T-helper 1 cell treated with Interleukin-12 subunit alpha and Interleukin-12 subunit beta and Interleukin-4 antibody, amounts not matched to agents 30 ng/mL and 1 ng/mL, for 36 hours (primary cell): ENCODE results near the gene OBSCN. TPM values are rescaled to one million over a fixed set of nuclear protein-coding genes. Genes with fewer than 3 reads are reported as not detected.

ENCODE experiments used
- intact Hi-C: fragments of 100-400 bp; cut with micrococcal nuclease; formaldehyde crosslinking; loops from one replicate; pipeline ENCODE4 v1.15.1; 2024
- total RNA-seq: library from RNA; stranded (reverse); gene quantifications from 2 replicates; pipeline ENCODE4 v1.2.3, GENCODE V29; 2022

The OBSCN gene
- total RNA-seq, 1 donor from 2014 or later, result 15.4 TPM

DNA sequence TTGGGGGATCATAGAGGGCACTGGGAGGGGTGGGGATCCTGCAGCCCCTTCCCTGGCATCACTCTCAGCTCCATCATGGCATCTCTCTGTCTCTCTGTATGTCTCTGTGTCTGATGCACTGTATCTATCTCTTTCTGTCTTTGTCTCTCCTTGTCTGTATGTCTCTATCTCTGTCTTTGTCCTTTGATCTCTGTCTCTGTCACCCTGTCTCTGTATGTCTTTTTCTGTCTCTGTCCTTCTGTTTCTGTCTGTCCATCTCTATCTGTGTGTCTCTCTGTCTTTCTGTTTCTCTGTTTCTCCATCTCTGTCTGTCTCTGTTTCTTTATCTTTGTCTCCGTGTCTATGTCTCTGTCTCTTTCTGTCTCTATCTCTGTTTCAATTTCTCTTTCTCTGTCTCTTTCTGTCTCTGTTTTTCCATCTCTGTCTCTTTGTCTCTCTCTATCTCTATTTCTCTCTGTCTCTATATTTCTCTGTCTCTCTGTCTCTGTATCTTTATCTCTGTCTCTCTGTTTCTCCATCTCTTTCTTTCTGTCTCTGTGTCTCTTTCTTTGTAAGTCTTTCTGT, 142.4 kb downstream of the OBSCN start:
- intact Hi-C loops, result no loop called here

DNA sequence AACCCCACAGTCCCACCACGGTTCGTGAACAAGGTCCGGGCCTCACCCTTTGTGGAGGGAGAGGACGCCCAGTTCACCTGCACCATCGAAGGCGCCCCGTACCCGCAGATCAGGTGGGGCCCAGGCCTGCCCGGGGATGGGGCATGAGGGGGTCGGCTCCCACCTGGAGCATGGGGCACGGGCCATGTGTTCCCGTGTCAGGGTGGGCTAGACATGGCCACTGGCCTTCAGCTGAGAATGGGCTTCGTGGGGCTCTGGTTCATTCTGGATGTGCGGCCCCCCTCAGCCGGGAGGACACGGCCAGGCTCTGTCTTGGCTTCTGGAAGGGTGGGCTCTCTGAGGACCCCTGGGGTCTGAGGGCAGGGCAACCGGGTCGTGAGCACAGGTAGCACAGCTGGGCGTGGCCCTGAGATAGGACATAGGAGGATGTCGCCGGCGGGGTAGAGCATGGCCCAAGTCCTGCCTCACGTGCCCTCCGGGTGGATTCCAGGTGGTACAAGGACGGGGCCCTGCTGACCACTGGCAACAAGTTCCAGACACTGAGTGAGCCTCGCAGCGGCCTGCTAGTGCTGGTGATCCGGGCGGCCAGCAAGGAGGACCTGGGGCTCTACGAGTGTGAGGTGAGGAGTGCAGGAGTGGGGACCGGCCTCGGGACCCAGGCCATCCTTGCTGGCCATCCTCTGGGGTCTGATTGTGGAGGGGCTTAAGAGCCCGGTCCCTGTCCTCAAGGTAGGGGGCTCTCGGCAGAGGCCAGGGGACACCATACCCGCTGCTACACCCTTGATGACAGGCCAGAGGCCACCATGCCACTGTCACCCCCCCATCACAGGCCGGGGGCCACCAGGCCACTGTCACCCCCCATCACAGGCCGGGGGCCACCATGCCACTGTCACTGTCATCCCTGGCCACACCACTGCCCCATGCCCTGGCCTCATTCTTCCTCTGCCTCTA, 143.3 kb downstream of the OBSCN start:
- intact Hi-C loops, result no loop called here

DNA sequence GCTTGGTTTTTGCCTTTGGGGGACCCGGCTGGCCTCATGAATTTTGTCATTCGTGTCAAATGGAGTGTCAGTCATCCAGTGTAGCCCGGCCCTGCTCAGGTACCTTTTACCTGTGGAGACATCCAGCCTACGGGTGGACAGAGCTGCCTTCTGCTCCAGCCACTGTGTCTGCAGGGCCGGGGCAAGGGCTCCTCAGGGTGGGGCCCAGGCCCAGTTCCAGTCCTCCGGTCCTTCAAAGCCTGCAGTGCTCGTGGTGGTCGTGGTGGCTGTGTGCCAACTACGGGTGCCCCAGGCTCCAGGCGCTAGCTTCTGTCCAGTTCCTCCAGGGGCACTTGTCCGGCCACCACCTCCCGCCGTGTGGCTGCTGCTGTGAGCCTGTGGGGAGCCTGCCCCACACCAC, 144.0 kb downstream of the OBSCN start:
- intact Hi-C loops, result no loop called here

DNA sequence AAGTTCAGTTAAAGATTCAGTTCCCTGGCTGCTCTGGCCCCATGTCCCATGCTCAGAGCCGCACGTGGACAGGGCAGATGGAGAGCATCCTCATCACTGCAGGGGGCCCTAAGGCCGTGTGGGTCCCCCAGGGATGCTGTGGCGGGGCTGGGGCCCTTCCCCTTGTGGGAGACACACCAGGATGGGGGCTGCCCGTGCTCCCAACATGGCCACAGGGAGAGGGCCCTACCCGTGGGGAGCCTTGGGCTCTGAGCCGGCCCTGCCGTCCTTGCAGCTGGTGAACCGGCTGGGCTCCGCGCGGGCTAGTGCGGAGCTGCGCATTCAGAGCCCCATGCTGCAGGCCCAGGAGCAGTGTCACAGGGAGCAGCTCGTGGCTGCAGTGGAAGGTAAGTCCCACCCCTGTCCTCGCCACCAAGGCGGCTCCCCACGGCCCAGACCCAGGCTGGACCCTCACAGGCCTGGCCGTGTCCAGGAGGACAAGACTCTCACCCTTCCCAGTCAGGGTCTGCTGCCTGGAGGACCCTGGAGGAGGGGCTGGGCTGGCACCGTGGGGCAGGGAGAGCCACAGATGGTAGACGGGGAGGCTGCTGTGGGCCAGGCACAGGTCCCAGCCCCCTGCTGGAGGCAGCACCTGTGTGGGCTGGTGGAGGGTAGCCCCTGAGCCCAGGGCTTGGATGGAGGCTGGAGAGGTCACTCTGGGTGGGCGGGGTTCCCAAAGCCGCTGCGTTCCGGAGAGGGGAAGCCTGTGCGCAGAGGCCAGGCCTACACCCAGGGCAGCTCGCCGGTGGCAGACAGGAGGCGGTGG, 145.0 kb downstream of the OBSCN start:
- intact Hi-C loops, result no loop called here

DNA sequence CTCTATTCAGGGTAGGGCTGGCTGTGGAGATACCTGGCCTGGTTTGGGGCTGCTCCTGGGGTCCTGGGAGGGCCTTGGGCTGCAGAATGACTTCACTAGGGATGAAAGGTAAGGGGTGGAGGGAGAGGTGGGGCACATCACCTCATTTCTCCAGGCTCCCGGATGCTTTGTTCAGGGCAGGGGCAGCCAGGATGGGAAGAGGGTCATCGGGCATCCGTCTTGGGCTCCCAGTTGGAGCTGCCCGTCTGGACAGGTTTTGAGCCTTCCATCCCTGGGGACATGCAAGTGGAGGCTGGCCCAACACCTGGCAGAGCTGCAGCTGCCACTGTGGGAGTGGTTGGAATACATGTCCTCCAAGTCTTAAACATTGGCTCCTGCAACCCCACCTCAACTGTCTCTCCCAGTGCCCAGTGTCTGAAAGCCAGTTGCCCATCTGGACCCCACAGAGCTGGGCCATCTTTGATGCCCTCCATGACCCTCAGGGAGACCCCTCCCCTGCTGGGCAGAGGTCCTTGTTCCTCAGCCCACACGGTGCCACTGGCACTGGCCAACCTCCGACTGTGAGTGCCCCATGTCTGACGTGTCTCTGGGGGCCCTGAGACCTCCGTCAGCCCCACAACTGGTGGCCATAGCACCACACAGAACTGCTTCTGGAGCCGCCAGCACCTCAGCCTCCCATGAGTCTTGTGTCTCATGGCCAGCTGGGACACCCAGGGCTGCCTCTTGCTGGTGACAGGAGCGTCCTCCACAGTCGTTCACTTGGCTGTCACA, 145.9 kb downstream of the OBSCN start:
- intact Hi-C loops, result no loop called here

DNA sequence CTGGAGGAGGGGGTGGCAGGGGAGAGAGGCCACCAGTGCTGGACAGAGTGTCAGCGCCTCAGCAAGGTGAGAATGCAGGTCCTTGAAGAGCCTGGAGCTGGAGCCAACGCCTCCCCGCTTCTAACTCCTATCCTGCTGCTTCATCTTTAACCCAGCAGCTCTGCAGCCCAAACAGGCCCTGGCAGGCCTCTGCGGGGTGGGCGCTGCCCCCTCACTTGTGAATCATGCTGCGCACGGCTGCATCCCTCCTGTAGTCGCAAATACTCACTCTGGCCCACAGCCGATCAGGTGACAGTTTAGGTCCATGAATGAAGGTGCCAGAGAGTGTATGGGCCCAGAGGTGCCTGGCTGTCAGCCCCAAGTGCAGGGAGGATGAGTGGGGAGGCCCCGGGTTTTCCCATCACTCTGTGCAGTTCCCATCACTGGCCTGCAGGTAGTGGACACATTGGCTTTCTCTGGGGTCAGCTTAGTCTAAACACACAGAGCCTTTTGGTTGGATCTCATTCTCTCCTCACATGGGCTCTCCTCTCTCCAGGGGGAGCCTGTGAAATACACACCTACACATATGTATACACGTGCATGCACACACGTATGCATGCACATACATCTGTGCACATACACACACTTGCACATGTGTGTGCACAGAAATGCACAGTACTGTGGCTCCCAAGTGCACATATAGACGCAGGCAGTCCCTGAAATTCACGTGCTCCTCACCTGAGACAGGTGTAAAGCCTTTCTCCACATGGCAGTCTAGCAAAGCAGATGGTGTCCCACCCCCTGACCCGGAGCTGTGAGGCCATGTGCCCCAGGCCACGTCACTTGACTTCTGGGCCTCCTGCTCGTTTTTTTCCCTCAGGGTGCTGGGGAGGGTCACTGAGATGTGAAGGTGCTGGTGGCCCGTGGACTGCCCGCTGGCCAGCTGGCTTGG, 146.8 kb downstream of the OBSCN start:
- intact Hi-C loops, result no loop called here

DNA sequence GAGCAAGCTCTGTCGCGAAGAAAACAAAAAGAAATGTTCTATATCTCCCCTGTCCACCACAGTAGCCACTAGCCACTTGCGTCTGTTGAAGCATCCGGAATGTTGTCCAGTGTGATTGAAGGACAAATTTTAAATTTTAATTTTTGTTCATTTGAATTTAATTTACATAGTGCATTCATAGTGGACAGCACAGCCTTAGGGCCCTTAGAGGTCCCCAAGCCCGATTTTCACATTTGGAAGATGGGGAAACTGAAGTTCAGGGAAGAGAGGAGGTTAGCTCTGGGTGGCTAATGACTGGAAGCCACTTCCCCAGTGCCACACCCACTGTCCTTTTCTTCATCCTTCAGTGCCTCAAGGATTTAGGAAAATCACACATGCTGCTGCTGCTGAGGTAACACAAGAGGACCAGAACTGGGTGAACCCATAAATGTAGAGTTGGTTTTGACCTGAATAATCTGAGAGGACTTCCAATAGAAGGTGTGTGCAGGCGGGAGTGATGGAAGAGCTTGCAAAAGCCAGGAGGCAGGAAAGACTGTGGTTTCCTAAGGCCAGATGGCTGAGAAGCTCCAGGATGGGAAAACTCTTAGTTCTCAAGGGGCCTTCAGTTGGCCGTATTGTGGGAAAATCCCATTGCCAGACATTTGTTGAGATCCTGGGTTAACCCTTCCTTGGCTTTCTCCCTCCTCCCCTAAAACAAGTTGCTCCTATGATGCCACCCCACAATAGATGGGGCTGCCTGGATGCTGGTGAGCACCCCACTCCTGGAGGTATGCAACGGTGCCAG, 149.2 kb downstream of the OBSCN start:
- intact Hi-C loops, result no loop called here

DNA sequence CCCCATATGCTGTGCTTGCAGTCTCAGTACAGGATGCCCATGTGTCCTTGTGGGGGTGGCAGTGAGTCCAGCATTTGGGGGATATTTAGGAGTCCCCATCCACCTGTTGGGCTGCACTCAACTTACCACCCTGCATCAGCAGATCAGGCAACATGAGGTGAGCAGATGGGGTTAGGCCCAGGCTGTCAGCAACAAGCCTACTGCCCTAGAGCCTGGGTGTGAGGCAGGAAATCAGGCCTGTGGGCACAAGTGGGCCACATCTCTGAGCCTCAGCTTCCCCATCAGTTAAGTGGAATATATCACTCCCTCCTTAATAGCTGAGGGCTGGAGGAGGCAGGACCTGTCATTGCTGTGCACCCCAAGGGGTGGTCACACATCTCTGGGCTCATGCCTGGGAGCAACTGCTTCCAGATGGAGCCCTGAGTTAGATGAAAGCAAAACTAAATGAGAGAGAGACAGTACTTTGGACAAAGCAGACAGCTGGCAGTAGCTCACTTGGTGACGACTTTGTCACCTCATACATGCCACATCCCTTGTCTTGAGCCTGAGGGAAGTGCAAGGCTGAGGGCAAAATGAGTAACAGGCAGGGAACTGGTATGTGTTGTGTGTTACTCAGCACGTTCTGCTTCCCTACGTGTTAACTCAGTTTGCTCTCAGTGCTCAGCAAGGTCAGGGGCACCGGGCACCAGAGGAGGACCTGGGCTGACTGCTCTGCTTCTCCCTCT, 150.4 kb downstream of the OBSCN start:
- intact Hi-C loops, result no loop called here

DNA sequence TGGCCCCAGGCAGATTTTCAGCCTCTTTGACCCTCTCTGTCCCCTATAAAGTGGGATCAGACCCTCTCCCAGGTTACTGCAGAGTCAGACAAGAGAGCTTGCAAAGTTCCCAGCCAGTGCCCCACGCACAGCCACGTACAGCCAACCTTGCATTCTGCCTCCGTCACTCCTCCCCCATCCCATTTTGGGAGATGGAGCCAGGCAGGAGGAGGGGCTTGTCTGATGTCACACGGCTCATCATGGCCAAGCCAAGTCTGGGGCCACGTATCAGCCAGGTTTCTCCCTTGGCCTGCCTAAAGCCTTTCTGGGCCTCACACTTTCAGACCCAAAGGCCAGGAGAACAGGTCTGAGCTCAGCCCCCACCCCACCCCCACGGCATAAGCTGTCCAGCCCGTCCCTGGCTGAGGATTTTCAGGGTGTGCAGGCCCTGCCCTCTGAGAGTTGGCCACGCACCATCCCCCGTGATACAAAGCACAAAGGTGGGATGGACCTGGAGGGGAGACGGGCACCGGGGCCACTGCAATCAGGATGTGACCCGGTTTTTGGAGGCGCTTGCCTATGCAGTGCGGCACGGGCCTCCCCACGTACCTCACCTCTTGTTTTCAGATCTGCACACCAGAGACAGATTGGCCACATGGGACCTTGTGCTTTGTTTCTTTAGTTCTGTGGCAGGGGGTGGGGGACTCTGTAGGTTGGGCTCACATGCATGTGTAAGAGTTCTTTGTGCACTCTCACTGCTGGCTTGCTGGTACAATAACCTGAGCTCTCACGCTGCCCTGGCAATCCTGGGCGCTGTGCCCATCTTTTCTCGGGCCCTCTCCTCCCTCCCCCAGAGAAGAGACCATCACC, 151.1 kb downstream of the OBSCN start:
- intact Hi-C loops, result no loop called here

DNA sequence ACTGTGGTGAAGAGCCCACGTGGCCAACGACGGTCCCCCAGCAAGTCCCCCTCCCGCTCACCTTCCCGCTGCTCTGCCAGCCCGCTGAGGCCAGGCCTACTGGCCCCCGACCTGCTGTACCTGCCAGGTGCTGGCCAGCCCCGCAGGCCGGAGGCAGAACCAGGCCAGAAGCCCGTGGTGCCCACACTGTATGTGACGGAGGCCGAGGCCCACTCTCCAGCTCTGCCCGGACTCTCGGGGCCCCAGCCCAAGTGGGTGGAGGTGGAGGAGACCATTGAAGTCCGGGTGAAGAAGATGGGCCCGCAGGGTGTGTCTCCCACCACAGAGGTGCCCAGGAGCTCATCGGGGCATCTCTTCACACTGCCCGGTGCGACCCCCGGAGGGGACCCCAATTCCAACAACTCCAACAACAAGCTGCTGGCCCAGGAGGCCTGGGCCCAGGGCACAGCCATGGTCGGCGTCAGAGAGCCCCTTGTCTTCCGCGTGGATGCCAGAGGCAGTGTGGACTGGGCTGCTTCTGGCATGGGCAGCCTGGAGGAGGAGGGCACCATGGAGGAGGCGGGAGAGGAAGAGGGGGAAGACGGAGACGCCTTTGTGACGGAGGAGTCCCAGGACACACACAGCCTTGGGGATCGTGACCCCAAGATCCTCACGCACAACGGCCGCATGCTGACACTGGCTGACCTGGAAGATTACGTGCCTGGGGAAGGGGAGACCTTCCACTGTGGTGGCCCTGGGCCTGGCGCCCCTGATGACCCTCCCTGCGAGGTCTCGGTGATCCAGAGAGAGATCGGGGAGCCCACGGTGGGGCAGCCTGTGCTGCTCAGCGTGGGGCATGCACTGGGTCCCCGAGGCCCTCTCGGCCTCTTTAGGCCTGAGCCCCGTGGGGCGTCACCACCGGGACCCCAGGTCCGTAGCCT, 152.0 kb downstream of the OBSCN start:
- intact Hi-C loops, result no loop called here

DNA sequence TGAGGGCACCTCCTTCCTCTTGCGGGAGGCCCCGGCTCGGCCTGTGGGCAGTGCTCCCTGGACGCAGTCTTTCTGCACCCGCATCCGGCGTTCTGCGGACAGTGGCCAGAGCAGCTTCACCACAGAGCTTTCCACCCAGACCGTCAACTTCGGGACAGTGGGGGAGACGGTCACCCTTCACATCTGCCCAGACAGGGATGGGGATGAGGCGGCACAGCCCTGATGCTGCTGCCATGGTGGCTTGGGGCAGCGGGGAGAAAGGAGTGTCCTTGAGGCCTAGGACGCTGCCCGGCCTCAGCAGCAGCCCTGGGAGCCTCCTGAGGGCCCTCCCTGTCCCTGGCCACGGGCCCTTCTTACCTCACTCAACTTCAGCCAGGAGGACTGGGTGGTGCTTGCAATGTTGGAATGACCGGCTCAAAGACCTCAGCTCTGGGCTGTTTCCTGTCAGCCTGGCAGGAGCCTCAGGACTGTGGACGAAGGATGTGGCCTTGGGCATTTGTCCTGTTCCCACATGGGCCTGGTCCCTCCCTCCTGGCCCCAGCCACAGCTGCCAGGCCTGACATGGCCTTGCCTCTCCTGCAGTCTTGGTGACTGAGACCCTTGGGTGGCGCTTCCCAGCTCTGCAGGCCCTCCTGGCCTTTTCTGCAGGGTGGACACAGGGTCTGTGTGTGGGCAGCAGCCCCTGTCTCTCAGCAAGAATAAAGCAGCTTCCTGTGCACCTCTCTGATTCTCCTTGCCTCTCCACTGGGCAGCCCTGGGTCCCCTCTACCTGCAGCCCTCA, 152.9 kb downstream of the OBSCN start:
- intact Hi-C loops, result no loop called here

DNA sequence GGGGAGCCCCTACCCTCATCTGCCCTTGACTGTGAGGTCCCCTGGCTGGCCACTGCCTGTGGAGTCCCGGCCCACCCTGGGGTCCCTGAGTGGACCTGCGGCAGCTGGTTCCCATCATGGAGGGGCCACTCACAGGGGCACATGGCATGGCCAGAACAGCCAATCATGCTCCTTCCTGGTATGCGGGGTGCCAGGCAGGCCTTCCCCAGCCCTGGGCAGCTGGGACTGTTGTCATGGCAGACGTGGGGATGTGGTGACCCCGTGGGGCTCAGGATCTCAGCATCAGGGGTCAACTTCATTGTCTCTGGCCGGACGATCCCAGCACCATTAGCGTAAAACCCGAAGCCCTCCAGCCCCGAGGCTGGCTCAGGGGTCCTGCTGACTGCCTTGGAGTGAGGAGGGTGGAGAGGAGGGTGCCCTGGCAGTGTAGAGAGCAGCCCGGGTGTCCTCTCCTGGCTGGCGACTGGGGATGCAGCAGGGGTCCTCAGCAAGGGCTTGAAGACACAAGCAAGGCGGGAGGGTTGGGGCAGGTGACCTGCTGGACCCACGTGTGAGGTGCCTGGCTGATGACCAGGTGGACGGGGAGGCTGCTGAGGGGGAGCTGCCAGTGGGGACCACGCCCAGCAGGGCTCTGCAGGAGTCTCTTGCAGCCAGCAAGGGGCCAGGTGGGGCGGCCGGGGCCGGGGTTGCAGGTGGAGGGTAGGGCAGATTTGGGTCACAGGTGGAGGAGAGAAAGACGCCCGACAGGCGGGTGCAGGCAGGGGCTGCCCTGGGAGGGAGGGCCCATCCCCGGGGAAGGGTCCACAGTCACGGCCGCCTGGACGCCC, 153.7 kb downstream of the OBSCN start:
- intact Hi-C loops, result no loop called here

DNA sequence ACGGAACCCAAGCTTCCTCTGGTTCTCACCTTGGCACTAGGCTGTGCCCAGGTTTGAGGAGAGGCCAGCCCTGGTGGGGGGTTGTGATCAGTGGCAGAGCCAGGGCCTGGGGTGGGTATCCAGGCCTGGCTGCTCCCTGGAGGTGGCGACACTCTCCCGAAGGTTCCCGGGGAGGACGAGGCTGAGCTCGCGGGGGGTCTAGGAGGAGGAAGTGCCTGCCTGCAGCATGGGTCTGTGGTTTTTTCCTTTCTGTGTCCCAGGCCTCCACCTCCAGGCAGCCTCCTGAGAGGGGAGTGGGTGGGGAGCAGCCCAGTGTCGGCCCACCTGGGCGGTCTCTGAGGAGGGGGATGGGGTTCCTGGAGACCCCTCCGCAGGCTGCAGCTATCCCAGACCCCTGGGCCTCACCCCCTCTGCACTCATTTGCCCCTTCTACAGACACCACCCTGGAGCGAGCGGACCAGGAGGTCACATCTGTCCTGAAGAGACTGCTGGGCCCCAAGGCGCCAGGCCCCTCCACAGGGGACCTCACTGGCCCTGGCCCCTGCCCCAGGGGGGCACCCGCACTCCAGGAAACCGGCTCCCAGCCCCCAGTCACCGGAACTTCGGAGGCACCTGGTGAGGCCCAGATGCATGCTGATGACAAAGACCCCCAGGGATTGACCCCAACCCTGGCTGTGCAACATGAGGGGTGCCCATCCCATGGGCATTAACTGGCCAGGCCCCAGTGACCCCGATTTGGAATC, 154.5 kb downstream of the OBSCN start:
- intact Hi-C loops, result no loop called here

DNA sequence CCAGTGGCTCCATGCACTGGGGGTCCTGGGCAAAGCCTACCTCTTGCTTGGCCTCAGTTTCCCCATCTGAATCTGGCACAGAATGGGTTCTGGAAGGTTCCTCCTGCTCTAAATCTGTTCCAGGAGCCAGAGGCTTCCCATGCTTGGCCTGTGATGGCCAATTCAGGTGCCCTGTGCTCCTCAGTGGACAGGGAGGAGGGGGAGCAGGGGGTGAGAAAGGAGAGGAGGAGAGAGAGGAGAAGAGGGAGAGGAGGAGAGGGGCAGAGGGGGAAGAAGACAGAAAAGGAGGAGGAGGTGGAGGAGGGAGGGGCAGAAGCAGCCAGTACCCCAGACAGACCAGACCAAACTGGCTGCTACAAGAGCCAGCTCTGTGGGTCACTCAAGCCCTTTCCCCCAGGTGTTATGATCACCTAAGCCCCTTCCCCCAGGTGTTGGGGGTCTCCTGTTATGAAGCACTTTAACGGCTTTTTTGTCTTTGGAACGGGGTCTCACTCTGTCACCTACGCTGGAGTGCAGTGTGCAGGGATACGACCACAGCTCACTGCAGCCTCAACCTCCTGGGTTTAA, 155.1 kb downstream of the OBSCN start:
- intact Hi-C loops, result no loop called here
